Bronchial epithelial cell (primary cell): ENCODE data around the gene PRDM15. TPM values are rescaled to one million over a fixed set of nuclear protein-coding genes. Genes with fewer than 3 reads are reported as not detected.

ENCODE experiments used
- DNase-seq: peaks from one replicate; pipeline ENCODE4 v3.0.0-alpha.2; 2010; ENCODE audit warnings: low read depth
- FAIRE-seq: peaks from 2 replicates; lab custom pipeline; 2011; peaks lifted over from hg19 to GRCh38; lab: Jason Lieb, UNC
- H3K27me3 ChIP-seq: 2 replicates; pipeline ENCODE4 v1.5.1; 2011; ENCODE audit warnings: low read length; ENCODE audit not compliant: control insufficient read depth, insufficient read depth
- H3K36me3 ChIP-seq: 2 replicates; pipeline ENCODE4 v1.5.1; 2011; ENCODE audit warnings: low read length; ENCODE audit not compliant: control insufficient read depth, insufficient read depth
- H3K4me3 ChIP-seq: 2 replicates; pipeline ENCODE4 v1.5.1; 2011; ENCODE audit warnings: mild to moderate bottlenecking, low read depth, low read length, control low read depth
- total RNA-seq: library from RNA; depleted of rRNA; stranded (reverse); fragments of >200 nt; gene quantifications from 2 replicates; pipeline ENCODE4 v1.2.1, GENCODE V29; 2014
- TF ChIP-seq, protein P1 (sequence below): IDR thresholded peaks from 2 replicates; pipeline ENCODE4 v1.5.1; 2011; ENCODE audit warnings: mild to moderate bottlenecking, moderate library complexity, low read length, control low read depth, inconsistent platforms; ENCODE audit not compliant: insufficient read depth, severe bottlenecking

Gene PRDM15
- total RNA-seq, 1 donor from 2014 or later: 6.1 TPM

GRCh38 chr21:41875086-41875485 is 4.1 kb downstream of the PRDM15 start:
- FAIRE-seq (no peak), DNase-seq (no peak)
- no peak overlapping the region for H3K4me3 ChIP-seq
- TF ChIP-seq, protein P1, sequence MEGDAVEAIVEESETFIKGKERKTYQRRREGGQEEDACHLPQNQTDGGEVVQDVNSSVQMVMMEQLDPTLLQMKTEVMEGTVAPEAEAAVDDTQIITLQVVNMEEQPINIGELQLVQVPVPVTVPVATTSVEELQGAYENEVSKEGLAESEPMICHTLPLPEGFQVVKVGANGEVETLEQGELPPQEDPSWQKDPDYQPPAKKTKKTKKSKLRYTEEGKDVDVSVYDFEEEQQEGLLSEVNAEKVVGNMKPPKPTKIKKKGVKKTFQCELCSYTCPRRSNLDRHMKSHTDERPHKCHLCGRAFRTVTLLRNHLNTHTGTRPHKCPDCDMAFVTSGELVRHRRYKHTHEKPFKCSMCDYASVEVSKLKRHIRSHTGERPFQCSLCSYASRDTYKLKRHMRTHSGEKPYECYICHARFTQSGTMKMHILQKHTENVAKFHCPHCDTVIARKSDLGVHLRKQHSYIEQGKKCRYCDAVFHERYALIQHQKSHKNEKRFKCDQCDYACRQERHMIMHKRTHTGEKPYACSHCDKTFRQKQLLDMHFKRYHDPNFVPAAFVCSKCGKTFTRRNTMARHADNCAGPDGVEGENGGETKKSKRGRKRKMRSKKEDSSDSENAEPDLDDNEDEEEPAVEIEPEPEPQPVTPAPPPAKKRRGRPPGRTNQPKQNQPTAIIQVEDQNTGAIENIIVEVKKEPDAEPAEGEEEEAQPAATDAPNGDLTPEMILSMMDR: no peak
- peaks cover 4% of the 10 kb centered on the region for H3K36me3 ChIP-seq
- H3K27me3 ChIP-seq: no peaks in the 10 kb centered on the region

DNA sequence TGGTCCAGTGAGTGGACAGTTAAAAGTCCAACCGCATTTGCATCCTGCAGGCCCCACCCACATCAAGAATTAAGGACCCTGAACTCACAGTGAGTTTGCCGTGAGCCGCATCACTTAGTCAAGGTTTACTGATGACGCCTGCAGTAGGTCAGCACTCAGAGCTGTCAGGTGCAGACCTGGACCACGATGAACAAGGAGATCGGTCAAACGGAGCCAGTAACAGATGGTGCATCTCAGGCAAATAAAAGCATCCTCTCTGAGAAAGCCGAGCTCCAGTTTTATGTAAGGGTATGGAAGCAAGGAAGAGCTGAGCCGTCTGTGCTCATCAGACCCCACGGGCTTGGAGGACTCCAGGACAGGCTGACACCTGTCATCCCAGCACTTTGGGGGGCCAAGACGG is 4.5 kb downstream of the PRDM15 start:
- TF ChIP-seq, protein P1: no peak
- no peaks in the 10 kb centered on the region for H3K27me3 ChIP-seq
- no peak for FAIRE-seq
- H3K4me3 ChIP-seq: no peak overlapping the region
- no peak for DNase-seq
- H3K36me3 ChIP-seq: peaks cover 4% of the 10 kb centered on the region

DNA sequence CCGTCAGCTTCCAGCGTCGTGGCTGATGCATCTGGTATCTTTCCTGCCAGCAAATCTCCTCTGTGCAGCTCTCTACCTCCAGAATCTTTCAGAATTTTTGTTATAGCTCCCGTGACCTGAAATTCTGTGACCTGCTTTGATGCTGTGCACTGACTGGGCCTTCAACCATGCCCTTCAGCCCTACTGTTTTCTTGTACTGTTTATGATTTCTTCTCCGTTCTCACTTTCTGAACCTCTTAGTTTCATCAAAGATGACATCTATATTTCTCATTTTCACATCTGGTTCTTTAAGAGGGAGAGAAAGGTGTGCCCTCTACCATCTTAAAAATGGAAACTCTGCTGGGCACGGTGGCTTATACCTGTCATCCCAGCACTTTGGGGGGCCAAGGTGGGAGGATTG is 5.7 kb downstream of the PRDM15 start:
- FAIRE-seq: no peak
- Histone ChIP-seq H3K27me3 (no peaks in the 10 kb centered on the region), H3K4me3 (no peak overlapping the region)

GRCh38 chr21:41873005-41873404 is 6.1 kb downstream of the PRDM15 start:
- Histone ChIP-seq H3K27me3 (no peaks in the 10 kb centered on the region), H3K36me3 (peaks cover 4% of the 10 kb centered on the region), H3K4me3 (no peak overlapping the region)
- DNase-seq (no peak), FAIRE-seq (no peak)
- TF ChIP-seq, protein P1: no peak

More for the DNA sequence above, 5.7 kb downstream of the PRDM15 start:
- TF ChIP-seq, protein P1: no peak
- H3K36me3 ChIP-seq: peaks cover 4% of the 10 kb centered on the region
- no peak for DNase-seq

DNA sequence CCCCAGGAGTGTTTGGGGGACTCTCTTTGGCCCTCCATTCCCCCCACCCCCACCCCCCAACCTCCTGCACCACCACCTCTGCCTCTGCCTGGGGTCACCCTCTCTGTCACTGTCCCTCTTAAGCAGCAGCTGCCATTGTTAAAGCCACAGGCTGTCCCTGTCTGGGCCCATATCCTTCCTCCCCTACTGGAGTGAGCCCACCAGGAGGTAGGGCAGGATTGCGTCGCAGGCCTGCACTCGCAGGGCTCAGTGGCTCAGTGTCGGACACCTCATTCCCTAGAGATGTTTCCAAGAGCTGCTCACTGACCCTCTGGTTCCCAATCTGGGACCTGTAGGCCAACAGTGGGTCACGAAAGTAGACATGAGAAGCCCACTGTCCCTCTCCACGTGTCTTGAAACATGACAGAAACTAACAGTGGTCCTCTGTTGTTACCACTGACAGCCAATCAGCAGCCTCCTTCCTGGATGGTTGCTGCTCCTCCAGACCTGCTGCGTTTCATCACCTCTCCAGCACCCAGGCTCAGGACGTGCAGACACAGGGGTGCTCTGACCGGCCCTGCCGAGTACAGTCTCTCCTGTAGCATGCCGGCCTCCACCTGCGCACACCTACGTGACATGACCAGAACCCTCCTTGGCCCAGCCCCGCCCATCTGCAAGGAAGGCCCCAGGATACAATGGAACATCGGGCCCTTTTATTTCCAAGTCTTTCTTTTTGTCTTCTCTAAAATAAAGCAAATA is 7.7 kb downstream of the PRDM15 start:
- FAIRE-seq (no peak), DNase-seq (no peak)
- Histone ChIP-seq H3K4me3 (no peak overlapping the region), H3K36me3 (peaks cover 4% of the 10 kb centered on the region), H3K27me3 (no peaks in the 10 kb centered on the region)
- TF ChIP-seq, protein P1: no peak
